Mesenchymal stem cell (in vitro differentiated cells and primary cell): ENCODE data around the gene PBRM1.
A peak's percentile ranks its signal among the peaks of the same experiment; 100 is the strongest.

ENCODE experiments used
- DNase-seq: peaks from one replicate; pipeline ENCODE4 v3.0.0-alpha.2; 2013
- H2AFZ ChIP-seq: one replicate; pipeline ENCODE4 v1.6.1; 2013; ENCODE audit warnings: low read depth, mild to moderate bottlenecking, control low read depth, inconsistent platforms, low read length, moderate library complexity
- H2AK5ac ChIP-seq: 2 replicates; pipeline ENCODE4 v1.6.1; 2013; ENCODE audit warnings: low read length, moderate library complexity, mild to moderate bottlenecking, inconsistent platforms; ENCODE audit not compliant: severe bottlenecking
- H2BK120ac ChIP-seq: one replicate; pipeline ENCODE4 v1.6.1; 2013; ENCODE audit warnings: low read depth, mild to moderate bottlenecking, inconsistent platforms, low read length, moderate library complexity
- H2BK12ac ChIP-seq, 2 experiments: one replicate each; pipeline ENCODE4 v1.6.1; 2013; ENCODE audit warnings: inconsistent platforms in 2 of 2, low read length in 2 of 2, mild to moderate bottlenecking in 2 of 2, moderate library complexity in 2 of 2, control low read depth in 1 of 2
- H2BK15ac ChIP-seq: one replicate; pipeline ENCODE4 v1.6.1; 2013; ENCODE audit warnings: mild to moderate bottlenecking, low read depth, inconsistent platforms; ENCODE audit not compliant: poor library complexity, severe bottlenecking
- H2BK5ac ChIP-seq: 2 replicates; pipeline ENCODE4 v1.6.1; 2013; ENCODE audit warnings: low read depth, mild to moderate bottlenecking, low read length, control low read depth, inconsistent platforms; ENCODE audit not compliant: poor library complexity, severe bottlenecking
- H3K14ac ChIP-seq, 2 experiments: one replicate each; pipeline ENCODE4 v1.6.1; 2013; ENCODE audit warnings: inconsistent platforms in 2 of 2, low read length in 2 of 2, control low read depth in 1 of 2, mild to moderate bottlenecking in 1 of 2, moderate library complexity in 1 of 2
- H3K18ac ChIP-seq, 2 experiments: one replicate each; pipeline ENCODE4 v1.6.1; 2013; ENCODE audit warnings: inconsistent platforms in 2 of 2, low read length in 2 of 2, control low read depth in 1 of 2, low read depth in 1 of 2, mild to moderate bottlenecking in 1 of 2
- H3K23ac ChIP-seq, 2 experiments: one replicate each; pipeline ENCODE4 v1.6.1; 2013; ENCODE audit warnings: inconsistent platforms in 2 of 2, low read length in 2 of 2, mild to moderate bottlenecking in 2 of 2, moderate library complexity in 2 of 2, control low read depth in 1 of 2
- H3K27ac ChIP-seq: 2 replicates; pipeline ENCODE4 v1.5.1; 2013; ENCODE audit warnings: mild to moderate bottlenecking, moderate library complexity, low read length, control low read depth, inconsistent platforms; ENCODE audit not compliant: poor library complexity, severe bottlenecking
- H3K27me3 ChIP-seq, 2 experiments: 2 replicates each; pipeline versions ENCODE4 v1.6.1 to v1.7.0; 2013; ENCODE audit warnings: low read length in 2 of 2, mild to moderate bottlenecking in 2 of 2, moderate library complexity in 2 of 2, control low read depth in 1 of 2, inconsistent platforms in 1 of 2; ENCODE audit not compliant: control insufficient read depth in 1 of 2, insufficient read depth in 1 of 2
- H3K36me3 ChIP-seq, 2 experiments: 2 replicates each; pipeline versions ENCODE4 v1.6.1 to v1.7.0; 2013; ENCODE audit warnings: low read length in 2 of 2, control low read depth in 1 of 2, inconsistent platforms in 1 of 2, low read depth in 1 of 2, mild to moderate bottlenecking in 1 of 2; ENCODE audit not compliant: insufficient read depth in 2 of 2, control insufficient read depth in 1 of 2
- H3K4ac ChIP-seq, 2 experiments: one replicate each; pipeline ENCODE4 v1.6.1; 2013; ENCODE audit warnings: inconsistent platforms in 2 of 2, low read length in 2 of 2, mild to moderate bottlenecking in 2 of 2, moderate library complexity in 2 of 2, control low read depth in 1 of 2, low read depth in 1 of 2
- H3K4me1 ChIP-seq: 2 replicates; pipeline ENCODE4 v1.6.1; 2013; ENCODE audit warnings: low read depth, low read length, control low read depth; ENCODE audit not compliant: control insufficient read depth, insufficient read depth
- H3K4me2 ChIP-seq: 2 replicates; pipeline ENCODE4 v1.6.1; 2013; ENCODE audit warnings: low read length, mild to moderate bottlenecking, inconsistent platforms; ENCODE audit not compliant: poor library complexity, severe bottlenecking
- H3K4me3 ChIP-seq, 2 experiments: 2 replicates each; pipeline versions ENCODE4 v1.5.1 to v1.7.0; 2013; ENCODE audit warnings: low read length in 2 of 2, mild to moderate bottlenecking in 2 of 2, control low read depth in 1 of 2, low read depth in 1 of 2; ENCODE audit not compliant: insufficient read depth in 1 of 2
- H3K79me1 ChIP-seq: replicated peaks from 2 replicates; pipeline ENCODE4 v1.6.1; 2013; ENCODE audit warnings: mild to moderate bottlenecking, control low read depth, low read length, inconsistent platforms; ENCODE audit not compliant: poor library complexity, severe bottlenecking
- H3K9ac ChIP-seq: 2 replicates; pipeline ENCODE4 v1.7.0; 2013; ENCODE audit warnings: mild to moderate bottlenecking, low read length, moderate library complexity
- H3K9me3 ChIP-seq: 2 replicates; pipeline ENCODE4 v1.7.0; 2013; ENCODE audit warnings: mild to moderate bottlenecking, low read length; ENCODE audit not compliant: control insufficient read depth
- H4K8ac ChIP-seq: one replicate; pipeline ENCODE4 v1.6.1; 2013; ENCODE audit warnings: inconsistent platforms, mild to moderate bottlenecking, low read length, moderate library complexity
- H4K91ac ChIP-seq: one replicate; pipeline ENCODE4 v1.6.1; 2013; ENCODE audit warnings: mild to moderate bottlenecking, low read length, inconsistent platforms
- WGBS: methylation state at CpG from one replicate; pipeline ENCODE4 v1.1.7; 2013; ENCODE audit warnings: mixed read lengths; 5-methylcytosine and 5-hydroxymethylcytosine counted together

Gene PBRM1

GRCh38 chr3:52721730-52722008 is 36.0 kb upstream of the PBRM1 start:
- Histone ChIP-seq H3K4me2 (no peak overlapping the region), H3K79me1 (peaks cover 4% of the 10 kb centered on the region), H3K4ac (no peak overlapping the region), H2AK5ac (no peak overlapping the region), H4K8ac (no peak overlapping the region), H3K9ac (no peak overlapping the region), H3K18ac (no peak overlapping the region), H2AFZ (no peak overlapping the region), H3K9me3 (peaks cover 13% of the 10 kb centered on the region), H2BK5ac (no peak overlapping the region), H3K27ac (no peak overlapping the region), H2BK120ac (no peak overlapping the region), H4K91ac (no peak overlapping the region), H3K14ac (no peak overlapping the region), H3K27me3 (no peaks in the 10 kb centered on the region), H3K4me1 (no peaks in the 10 kb centered on the region), H3K23ac (no peak overlapping the region), H2BK12ac (no peak overlapping the region), H2BK15ac (no peak overlapping the region), H3K4me3 (no peak overlapping the region), H3K36me3 (peaks cover 9 to 13% of the 10 kb centered on the region in 2 experiments)
- 95% methylated on average over 1 of the region's 1 CpG for WGBS
- no peak for DNase-seq

- H4K91ac ChIP-seq: no peak overlapping the region
- H3K4me2 ChIP-seq: no peak overlapping the region
- no peak overlapping the region for H3K4me3 ChIP-seq
- no peaks in the 10 kb centered on the region for H3K4me1 ChIP-seq
- no peak overlapping the region for H3K23ac ChIP-seq
- WGBS: 96% methylated on average over 5 of the region's 6 CpGs
- H3K27me3 ChIP-seq: no peaks in the 10 kb centered on the region
- H2BK5ac ChIP-seq: no peak overlapping the region
- no peak overlapping the region for H3K9ac ChIP-seq
- peaks cover 9 to 13% of the 10 kb centered on the region in 2 experiments for H3K36me3 ChIP-seq
- H3K79me1 ChIP-seq: peaks cover 4% of the 10 kb centered on the region
- H3K14ac ChIP-seq: no peak overlapping the region
- DNase-seq: peak; percentile 28
- H2BK12ac ChIP-seq: no peak overlapping the region
- no peak overlapping the region for H3K4ac ChIP-seq
- H3K27ac ChIP-seq: no peak overlapping the region
- H2AFZ ChIP-seq: no peak overlapping the region
- no peak overlapping the region for H4K8ac ChIP-seq
- H2AK5ac ChIP-seq: no peak overlapping the region
- H3K18ac ChIP-seq: no peak overlapping the region
- peaks cover 13% of the 10 kb centered on the region for H3K9me3 ChIP-seq
- H2BK120ac ChIP-seq: no peak overlapping the region
- H2BK15ac ChIP-seq: no peak overlapping the region
Observed at GRCh38 chr3:52721002-52721729, 35.5 kb upstream of the PBRM1 start.

GRCh38 chr3:52719618-52720017 is 33.9 kb upstream of the PBRM1 start:
- no peak overlapping the region for H3K14ac ChIP-seq
- no peak overlapping the region for H3K23ac ChIP-seq
- H2BK5ac ChIP-seq: no peak overlapping the region
- H3K36me3 ChIP-seq: peaks cover 9 to 22% of the 10 kb centered on the region in 2 experiments
- peaks cover 6% of the 10 kb centered on the region for H3K79me1 ChIP-seq
- H4K8ac ChIP-seq: no peak overlapping the region
- no peak overlapping the region for H3K27ac ChIP-seq
- no peak overlapping the region for H3K4ac ChIP-seq
- no peak overlapping the region for H2AFZ ChIP-seq
- no peak for DNase-seq
- no peak overlapping the region for H3K18ac ChIP-seq
- no peak overlapping the region for H2BK120ac ChIP-seq
- H3K4me3 ChIP-seq: no peak overlapping the region
- no peak overlapping the region for H3K4me2 ChIP-seq
- no peak overlapping the region for H2BK15ac ChIP-seq
- H2AK5ac ChIP-seq: no peak overlapping the region
- H3K4me1 ChIP-seq: peaks cover 3% of the 10 kb centered on the region
- no peak overlapping the region for H3K9ac ChIP-seq
- no peaks in the 10 kb centered on the region for H3K27me3 ChIP-seq
- no peak overlapping the region for H4K91ac ChIP-seq
- no peak overlapping the region for H2BK12ac ChIP-seq
- H3K9me3 ChIP-seq: peaks cover 13% of the 10 kb centered on the region

GRCh38 chr3:52715714-52716305 is 30.1 kb upstream of the PBRM1 start:
- Histone ChIP-seq H2BK120ac (no peak overlapping the region), H3K36me3 (peaks cover 15 to 31% of the 10 kb centered on the region in 2 experiments), H3K9me3 (peaks cover 13% of the 10 kb centered on the region), H4K91ac (peak overlapping the region; percentile 65), H3K14ac (no peak overlapping the region), H3K4me2 (no peak overlapping the region), H3K9ac (no peak overlapping the region), H3K18ac (no peak overlapping the region), H3K27me3 (no peaks in the 10 kb centered on the region), H4K8ac (no peak overlapping the region), H3K4ac (no peak overlapping the region), H2BK5ac (no peak overlapping the region), H2AK5ac (no peak overlapping the region), H3K27ac (no peak overlapping the region), H3K23ac (no peak overlapping the region), H2BK15ac (no peak overlapping the region), H3K4me1 (peaks cover 11% of the 10 kb centered on the region), H3K4me3 (no peak overlapping the region), H2BK12ac (no peak overlapping the region), H2AFZ (no peak overlapping the region), H3K79me1 (peaks cover 16% of the 10 kb centered on the region)
- WGBS: 98% methylated on average over 11 of the region's 11 CpGs
- no peak for DNase-seq
